K562 (cell line): Measurements from ENCODE around the gene HIVEP3. TPM values are rescaled to one million over a fixed set of nuclear protein-coding genes. Genes with fewer than 3 reads are reported as not detected.

Experiments
- ATAC-seq: fragments of 200-7000 bp; cut with Tn5 transposase; 3 replicates; pipeline ENCODE4 v1.9.1; 2020; ENCODE audit warnings: moderate library complexity
- BruUV-seq: library from RNA; stranded (reverse); fragments of 400-500 nt; replicated peaks from 2 replicates; lab custom pipeline; 2021; lab: Mats Ljungman, UMichigan
- CTCF ChIA-PET: fragments of 300-600 bp; formaldehyde crosslinking; extraction: SDS; loops from one replicate; lab custom pipeline; 2021; ENCODE audit warnings: low intra/inter-chr PET ratio; lab: Yijun Ruan, JAX
- POLR2A ChIA-PET: fragments of 300-600, 350-650 bp; sonication (Branson Sonifier 250); formaldehyde crosslinking; extraction: SDS; loops from one replicate; lab custom pipeline; 2021; ENCODE audit warnings: antibody characterized with exemption, inconsistent platforms; lab: Yijun Ruan, JAX
- DNase-seq, 4 experiments: peaks; one replicate each; pipeline versions ENCODE4 v3.0.0 to v3.0.0-alpha.2; 2011 to 2018; ENCODE audit warnings: low spot score in 3 of 4, mixed read lengths in 3 of 4; ENCODE audit errors: extremely low read depth in 1 of 4
- FAIRE-seq: peaks from 2 replicates; lab custom pipeline; 2011; peaks lifted over from hg19 to GRCh38; lab: Jason Lieb, UNC
- H2AFZ ChIP-seq: 2 replicates; pipeline ENCODE4 v1.6.0; 2011; ENCODE audit warnings: low read depth, low read length, control low read depth, inconsistent platforms
- H3K27ac ChIP-seq: fragments of 200-600 bp; 3 replicates; pipeline ENCODE4 v1.8.0; 2011; ENCODE audit warnings: low read depth, mild to moderate bottlenecking, control low read depth, inconsistent platforms, low read length, moderate library complexity, mixed read lengths; ENCODE audit errors: extremely low read depth
- H3K27me3 ChIP-seq, 2 experiments: fragments of 300-600 bp in 1 of 2; 2 replicates in 1 of 2; 3 replicates in 1 of 2; pipeline versions ENCODE4 v1.6.0 to v1.8.0; 2011; ENCODE audit warnings: inconsistent platforms in 2 of 2, low read length in 2 of 2, mild to moderate bottlenecking in 1 of 2, mixed read lengths in 1 of 2, moderate library complexity in 1 of 2; ENCODE audit not compliant: control insufficient read depth in 2 of 2, insufficient read depth in 2 of 2
- H3K36me3 ChIP-seq: fragments of 300-600 bp; 3 replicates; pipeline ENCODE4 v1.8.0; 2011; ENCODE audit warnings: mild to moderate bottlenecking, low read length, inconsistent platforms; ENCODE audit not compliant: control insufficient read depth, insufficient read depth
- H3K4me1 ChIP-seq, 2 experiments: fragments of 200-600 bp in 1 of 2; replicated peaks in 1 of 2; 2 replicates in 1 of 2; 3 replicates in 1 of 2; pipeline versions ENCODE4 v1.5.1 to v1.8.0; 2011; ENCODE audit warnings: inconsistent platforms in 2 of 2, low read length in 2 of 2, mild to moderate bottlenecking in 1 of 2, mixed read lengths in 1 of 2, moderate library complexity in 1 of 2; ENCODE audit not compliant: control insufficient read depth in 2 of 2, insufficient read depth in 2 of 2
- H3K4me2 ChIP-seq: 2 replicates; pipeline ENCODE4 v1.6.1; 2011; ENCODE audit warnings: low read length, control low read depth, inconsistent platforms, mixed read lengths; ENCODE audit not compliant: insufficient read depth
- H3K4me3 ChIP-seq: fragments of 200-600 bp; sonication (generic), shearing (Covaris generic); 2 replicates; pipeline ENCODE4 v1.5.1; 2016; ENCODE audit warnings: control low read depth, inconsistent platforms
- H3K79me2 ChIP-seq: fragments of 200-600 bp; 3 replicates; pipeline ENCODE4 v1.8.0; 2011; ENCODE audit warnings: low read length, inconsistent platforms; ENCODE audit not compliant: control insufficient read depth, insufficient read depth
- H3K9ac ChIP-seq, 2 experiments: 2 replicates each; pipeline versions ENCODE4 v1.6.0 to v1.6.1; 2011; ENCODE audit warnings: low read depth in 2 of 2, low read length in 2 of 2, control low read depth in 1 of 2, inconsistent platforms in 1 of 2, mild to moderate bottlenecking in 1 of 2, mixed read lengths in 1 of 2; ENCODE audit not compliant: insufficient read depth in 1 of 2
- H3K9me1 ChIP-seq: one replicate; pipeline ENCODE4 v1.6.0; 2011; ENCODE audit warnings: inconsistent platforms, mild to moderate bottlenecking, low read length, moderate library complexity; ENCODE audit not compliant: control insufficient read depth, insufficient read depth
- H3K9me3 ChIP-seq: replicated peaks from 2 replicates; pipeline ENCODE4 v1.5.1; 2011; ENCODE audit warnings: low read depth, low read length, inconsistent platforms; ENCODE audit not compliant: control insufficient read depth, insufficient read depth
- H4K20me1 ChIP-seq: replicated peaks from 2 replicates; pipeline ENCODE4 v1.6.1; 2011; ENCODE audit warnings: low read length, inconsistent platforms, mixed read lengths; ENCODE audit not compliant: control insufficient read depth, insufficient read depth
- FOXA3 ChIP-seq, 2 experiments: fragments of 450-650 bp in 1 of 2; sonication (generic) in 1 of 2; formaldehyde crosslinking; IDR thresholded peaks in 1 of 2; conservative IDR thresholded peaks in 1 of 2; 2 replicates each; pipeline versions ENCODE4 v1.4.0 to v1.8.0; 2020 to 2022; ENCODE audit warnings: mild to moderate bottlenecking in 2 of 2, missing genetic modification reagents in 1 of 2
- MCM7 ChIP-seq, 2 experiments: fragments of 450-650 bp; IDR thresholded peaks; 2 replicates each; pipeline ENCODE4 v1.6.1; 2016 to 2018
- ZNF134 ChIP-seq: fragments of 250-450 bp; sonication (Bioruptor Pico); conservative IDR thresholded peaks from 2 replicates; pipeline ENCODE4 v1.4.0; 2020
- ZNF263 ChIP-seq: sonication (generic); formaldehyde crosslinking; IDR thresholded peaks from 2 replicates; pipeline ENCODE4 v1.8.0; 2022; ENCODE audit warnings: mild to moderate bottlenecking, missing genetic modification reagents, borderline replicate concordance
- ZNF445 ChIP-seq: fragments of 250-450 bp; sonication (Bioruptor Pico); IDR thresholded peaks from 2 replicates; pipeline ENCODE4 v1.4.0; 2020; ENCODE audit warnings: low read depth, mild to moderate bottlenecking, moderate library complexity
- WGBS: fragments of 100-300 bp; shearing (Covaris generic); methylation state at CpG from one replicate; pipeline ENCODE4 v1.1.6; 2016; ENCODE audit warnings: low coverage, mixed read lengths; ENCODE audit not compliant: insufficient coverage; ENCODE audit errors: missing lambda C conversion rate; 5-methylcytosine and 5-hydroxymethylcytosine counted together
- in situ Hi-C: fragments of 300-500 bp; cut with MboI; formaldehyde crosslinking; loops from 4 replicates; pipeline ENCODE4 v1.15.0; 2018; ENCODE audit warnings: inconsistent platforms, mixed read lengths
- intact Hi-C: fragments of 100-400 bp; cut with micrococcal nuclease; formaldehyde crosslinking; loops from 2 replicates; pipeline ENCODE4 v1.14.2; 2022
- polyA plus RNA-seq, 8 experiments: library from polyadenylated mRNA; depleted of rRNA in 4 of 8; stranded (reverse) in 5 of 8; unstranded in 3 of 8; fragments of >200 nt; fragmentation: Nextera tagmentation in 2 of 8; fragmentation: Illumina TruSeq in 1 of 8; extraction: Ambion mirVana in 2 of 8; extraction: Trizol in 1 of 8; gene quantifications; 2 replicates each; pipeline versions ENCODE4 v1.2.1 to v1.2.3, GENCODE V29; 2011 to 2014; ENCODE audit warnings: inconsistent platforms in 1 of 8, missing spikeins in 1 of 8
- total RNA-seq, 7 experiments: library from RNA; depleted of rRNA in 6 of 7; stranded (reverse); fragments of >200 nt in 6 of 7; fragmentation: Illumina TruSeq in 2 of 7; extraction: Trizol in 2 of 7; gene quantifications; 2 replicates each; pipeline versions ENCODE4 v1.2.1 to v1.2.3, GENCODE V29; 2011 to 2021; ENCODE audit warnings: low replicate concordance in 1 of 7

Gene HIVEP3
- total and polyA plus RNA-seq, 9 of the 15 experiments (the other 6 are each of a cell fraction or from before 2014, with no cell fraction given) = 0.09 to 0.58 (median 0.34) TPM; not detected in 1

DNA sequence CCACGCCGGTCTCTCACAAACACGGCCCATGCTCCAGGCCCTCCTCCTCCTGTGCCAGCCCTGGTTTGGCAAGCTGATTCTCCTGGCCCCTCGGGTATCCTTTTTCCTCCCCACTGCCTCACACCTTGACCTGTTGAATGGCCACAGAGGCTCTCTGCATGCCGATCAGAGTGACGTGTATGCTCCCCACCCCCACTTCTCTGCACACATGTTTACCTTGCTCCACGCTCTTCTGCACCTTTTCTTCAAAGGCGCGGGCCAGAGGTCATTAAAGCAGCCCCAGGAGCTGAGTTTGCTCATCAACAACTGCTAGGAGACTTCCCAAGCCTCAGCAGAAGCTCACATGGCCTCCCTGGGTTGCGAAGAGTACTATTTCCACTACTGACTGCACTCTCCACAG, 295.0 kb downstream of the HIVEP3 start:
- Histone ChIP-seq H3K36me3 (no peaks in the 10 kb centered on the region), H3K79me2 (no peaks in the 10 kb centered on the region), H2AFZ (no peak overlapping the region), H4K20me1 (peaks cover 9% of the 10 kb centered on the region; the same call in 1 of the 2 replicates), H3K9ac (no peak overlapping the region), H3K4me3 (no peak overlapping the region), H3K27me3 (peaks cover 9 to 51% of the 10 kb centered on the region in 2 experiments), H3K4me1 (no peaks in the 10 kb centered on the region), H3K27ac (no peak overlapping the region), H3K9me1 (no peaks in the 10 kb centered on the region), H3K9me3 (no peaks in the 10 kb centered on the region), H3K4me2 (no peak overlapping the region)
- no peak for ATAC-seq
- TF ChIP-seq MCM7 (IDR thresholded peaks at IDR 0.05) (no peak), ZNF134 (CRISPR knock-in tag) (no peak), ZNF445 (CRISPR knock-in tag) (no peak)
- ChIA-PET CTCF (no interaction called here), POLR2A (no interaction called here)
- in situ Hi-C loops = no loop called here
- no peak for FAIRE-seq
- no TSS peak for BruUV-seq
- intact Hi-C loops = no loop called here
- DNase-seq = no peak
- WGBS = 0% methylated on average over 10 of the region's 10 CpGs

DNA sequence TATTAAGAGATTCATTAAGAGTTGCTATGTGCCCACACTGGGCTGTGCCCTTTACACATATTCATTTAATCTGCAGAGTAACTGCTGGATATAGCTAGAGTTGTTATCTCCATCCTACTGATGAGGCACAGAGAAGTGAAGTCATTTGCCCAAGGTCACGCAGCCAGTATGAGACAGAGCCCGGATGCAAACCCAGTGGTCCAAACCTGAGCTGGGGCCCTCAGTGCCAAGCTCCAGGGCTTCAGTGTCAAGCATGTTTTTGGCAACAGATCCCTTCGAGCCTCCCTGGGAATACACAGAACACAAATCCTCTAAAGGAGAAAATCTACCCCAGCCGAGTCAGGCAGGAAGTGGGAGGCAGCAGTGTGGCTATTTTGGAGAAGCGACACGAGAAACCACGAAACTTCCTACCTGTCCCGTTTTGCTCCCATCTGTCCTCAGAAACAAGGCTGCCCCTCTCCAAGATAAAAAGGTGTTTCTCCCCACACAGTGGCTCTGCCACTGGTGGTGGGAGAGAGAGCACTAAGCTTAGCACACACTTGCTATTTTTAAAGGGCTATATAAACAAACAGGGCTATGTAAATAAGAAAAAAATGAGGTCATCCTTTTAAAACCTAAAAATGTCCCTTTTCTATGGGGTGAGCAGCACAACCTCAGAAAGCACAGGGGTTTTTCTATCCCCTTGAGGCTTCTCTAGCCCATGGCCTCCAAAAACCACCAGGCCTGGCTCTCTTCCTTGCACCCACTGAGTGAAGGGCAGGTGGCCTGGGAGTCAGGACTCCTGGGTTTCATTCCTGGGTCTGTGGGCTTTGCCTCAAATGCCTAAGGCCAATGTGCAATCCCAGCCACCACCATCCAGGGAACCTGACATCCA, 295.6 kb downstream of the HIVEP3 start:
- no peaks in the 10 kb centered on the region for H3K9me3 ChIP-seq
- no peak overlapping the region for H3K4me2 ChIP-seq
- H3K79me2 ChIP-seq = no peaks in the 10 kb centered on the region
- FAIRE-seq (no peak), ATAC-seq (no peak), DNase-seq (no peak)
- H3K9me1 ChIP-seq = no peaks in the 10 kb centered on the region
- WGBS = under 1% methylated on average over 8 of the region's 8 CpGs
- no peaks in the 10 kb centered on the region for H3K36me3 ChIP-seq
- H3K4me1 ChIP-seq = no peaks in the 10 kb centered on the region
- POLR2A ChIA-PET = interaction anchor here (0.6 to 1.0 kb wide), 2 partner anchors 33 to 93 kb away, joined by 4 to 5 read pairs; no protein-coding TSS in a partner anchor
- intact Hi-C loops (no loop called here), in situ Hi-C loops (no loop called here)
- CTCF ChIA-PET = no interaction called here
- H3K4me3 ChIP-seq = no peak overlapping the region
- no peak overlapping the region for H3K27ac ChIP-seq
- H2AFZ ChIP-seq = no peak overlapping the region
- H4K20me1 ChIP-seq = peaks cover 9% of the 10 kb centered on the region; the same call in 1 of the 2 replicates
- TF ChIP-seq ZNF263 (CRISPR knock-in tag) (no peak), FOXA3 (CRISPR knock-in tag; conservative IDR thresholded peaks at IDR 0.05 in 1 of 2, IDR thresholded peaks at IDR 0.05 in 1 of 2) (0 out of 4 replicates have a peak, but pooled peaks of 1 of the 2 experiments have one; percentile 20)
- no peak overlapping the region for H3K9ac ChIP-seq
- peaks cover 7 to 49% of the 10 kb centered on the region in 2 experiments for H3K27me3 ChIP-seq
- BruUV-seq = no TSS peak
